ENCODE results near the gene AXIN2.

AXIN2 gene

GRCh38 chr17:65479282-65479681, 82.2 kb downstream of the AXIN2 start:
- H3K36me3 ChIP-seq = no peaks in the 10 kb centered on the region
- TF ChIP-seq CTCF (IDR thresholded peaks at IDR 0.05) = no peak
- H3K4me1 ChIP-seq (ENCODE audit: control insufficient read depth in 1 of 2, insufficient read depth in 1 of 2, low read depth in 1 of 2, low read length in 1 of 2) = no peaks in the 10 kb centered on the region
- H3K27me3 ChIP-seq = no peaks in the 10 kb centered on the region
- no peaks in the 10 kb centered on the region for H3K9me3 ChIP-seq
- no peak overlapping the region for H3K4me3 ChIP-seq (ENCODE audit: low read depth in 1 of 2, low read length in 1 of 2)
- H3K27ac ChIP-seq = no peak overlapping the region
